ENCODE results near the gene ERP44.

- TF ChIP-seq CTCF (IDR thresholded peaks at IDR 0.05 in 4 of 5, conservative IDR thresholded peaks at IDR 0.05 in 1 of 5), result no peak
- no peak for TF ChIP-seq POLR2A (IDR thresholded peaks at IDR 0.05)
Observed at GRCh38 chr9:99929652-99930051, 169.1 kb downstream of the ERP44 start.
